NCI-H1105 treated with DMSO at 0.1 percent for 48 hours (cell line): ENCODE measurements around the gene STH.

Experiments
- DNase-seq: peaks from one replicate; lab custom pipeline; 2025; lab: John Stamatoyannopoulos, UW

STH gene

DNA sequence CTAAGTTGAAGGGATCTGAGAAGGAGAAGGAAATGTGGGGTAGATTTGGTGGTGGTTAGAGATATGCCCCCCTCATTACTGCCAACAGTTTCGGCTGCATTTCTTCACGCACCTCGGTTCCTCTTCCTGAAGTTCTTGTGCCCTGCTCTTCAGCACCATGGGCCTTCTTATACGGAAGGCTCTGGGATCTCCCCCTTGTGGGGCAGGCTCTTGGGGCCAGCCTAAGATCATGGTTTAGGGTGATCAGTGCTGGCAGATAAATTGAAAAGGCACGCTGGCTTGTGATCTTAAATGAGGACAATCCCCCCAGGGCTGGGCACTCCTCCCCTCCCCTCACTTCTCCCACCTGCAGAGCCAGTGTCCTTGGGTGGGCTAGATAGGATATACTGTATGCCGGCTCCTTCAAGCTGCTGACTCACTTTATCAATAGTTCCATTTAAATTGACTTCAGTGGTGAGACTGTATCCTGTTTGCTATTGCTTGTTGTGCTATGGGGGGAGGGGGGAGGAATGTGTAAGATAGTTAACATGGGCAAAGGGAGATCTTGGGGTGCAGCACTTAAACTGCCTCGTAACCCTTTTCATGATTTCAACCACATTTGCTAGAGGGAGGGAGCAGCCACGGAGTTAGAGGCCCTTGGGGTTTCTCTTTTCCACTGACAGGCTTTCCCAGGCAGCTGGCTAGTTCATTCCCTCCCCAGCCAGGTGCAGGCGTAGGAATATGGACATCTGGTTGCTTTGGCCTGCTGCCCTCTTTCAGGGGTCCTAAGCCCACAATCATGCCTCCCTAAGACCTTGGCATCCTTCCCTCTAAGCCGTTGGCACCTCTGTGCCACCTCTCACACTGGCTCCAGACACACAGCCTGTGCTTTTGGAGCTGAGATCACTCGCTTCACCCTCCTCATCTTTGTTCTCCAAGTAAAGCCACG is 28.3 kb downstream of the STH start:
- DNase-seq, result peak; percentile 41

GRCh38 chr17:46027976-46028325 is 28.9 kb downstream of the STH start:
- DNase-seq, result no peak

DNA sequence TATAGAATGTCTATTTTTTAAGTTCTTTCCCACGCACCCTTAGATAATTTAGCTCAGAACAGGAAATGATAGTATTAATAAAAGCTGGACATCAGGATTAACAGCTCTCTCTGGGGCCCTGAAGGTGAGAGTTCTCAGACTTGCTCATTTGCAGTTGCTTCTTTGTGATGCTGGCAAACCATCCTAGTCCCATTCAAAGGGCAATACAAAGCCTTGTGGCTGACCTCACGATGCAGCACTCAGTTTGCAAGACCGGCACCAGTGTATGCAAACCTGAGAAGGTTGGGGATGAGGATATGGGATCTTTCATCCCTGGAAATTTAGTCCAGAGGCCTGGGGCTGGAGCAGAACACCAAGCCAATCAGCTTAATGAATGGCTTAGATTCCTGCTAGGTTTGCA is 29.3 kb downstream of the STH start:
- DNase-seq, result no peak

DNA sequence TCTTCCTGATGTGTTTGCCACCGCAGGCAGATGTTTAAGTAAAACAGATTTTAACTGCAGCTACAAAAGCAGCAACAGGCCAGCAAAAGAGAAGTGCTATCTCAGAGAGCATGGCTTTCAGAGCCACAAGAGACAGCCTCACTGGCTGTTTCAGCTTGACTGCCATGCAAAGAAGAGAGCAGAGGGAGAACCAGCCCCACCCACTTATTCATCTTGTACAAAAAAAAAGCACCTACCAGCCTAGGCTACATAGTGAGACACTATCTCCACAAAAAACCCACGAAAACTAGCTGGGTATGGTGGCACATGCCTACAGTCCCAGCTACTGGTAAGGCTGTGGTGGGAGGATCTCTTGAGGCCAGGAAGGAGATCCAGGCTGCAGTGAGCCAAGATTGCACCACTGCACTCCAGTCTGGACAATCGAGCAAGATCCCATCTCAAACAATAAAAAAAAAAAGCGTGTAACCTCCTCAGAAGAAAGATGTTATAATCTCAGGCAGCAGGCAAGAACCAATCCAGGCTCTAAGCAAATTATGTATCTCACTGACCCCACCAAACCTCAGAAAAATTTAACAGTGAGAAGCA is 30.0 kb downstream of the STH start:
- DNase-seq, result no peak

DNA sequence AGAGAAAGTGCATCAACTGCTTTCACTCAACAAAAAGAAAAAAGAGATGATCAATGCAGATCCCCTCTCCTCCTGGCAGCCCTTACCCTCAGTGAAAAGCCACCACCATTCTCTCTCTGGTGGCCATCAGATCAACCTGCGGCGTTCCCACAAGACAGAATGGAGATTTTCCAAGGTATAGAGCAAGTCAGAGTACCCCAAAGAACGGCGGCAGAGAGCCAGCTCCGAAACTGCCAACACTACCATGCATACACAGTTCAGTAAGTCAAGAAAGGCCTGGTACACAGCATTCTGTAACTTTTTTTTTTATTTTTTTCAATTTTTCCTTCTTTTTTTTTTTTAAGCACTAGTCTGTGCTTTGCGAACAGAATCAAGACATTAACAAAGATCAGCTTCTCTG is 30.6 kb downstream of the STH start:
- DNase-seq, result no peak

GRCh38 chr17:46030752-46031151 is 31.7 kb downstream of the STH start:
- no peak for DNase-seq

- DNase-seq, result no peak
Measured at GRCh38 chr17:46031440-46031839, 32.4 kb downstream of the STH start.

- no peak for DNase-seq
Measured at GRCh38 chr17:46031920-46032319, 32.9 kb downstream of the STH start.

DNA sequence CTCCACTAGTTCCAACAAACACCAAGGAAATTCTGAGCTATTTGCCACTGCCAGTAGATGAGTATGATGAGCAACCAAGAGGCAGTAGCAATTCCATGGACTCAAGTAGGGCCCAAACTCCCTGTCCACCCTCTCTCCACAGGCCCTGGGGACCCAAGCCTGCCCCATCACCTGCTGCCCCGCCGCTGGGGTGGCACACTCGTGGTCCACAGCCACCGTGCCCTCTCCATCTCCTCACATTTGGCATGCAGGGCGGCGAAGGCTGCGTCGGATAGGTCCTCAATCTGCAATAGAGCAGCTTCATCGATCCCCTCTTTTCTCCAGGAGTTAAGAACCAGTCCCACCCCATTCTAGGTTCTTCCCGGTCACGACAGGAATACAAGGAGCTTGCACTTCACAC is 33.9 kb downstream of the STH start:
- DNase-seq, result no peak

- no peak for DNase-seq
Measured at GRCh38 chr17:46033392-46033791, 34.3 kb downstream of the STH start.

GRCh38 chr17:46035112-46035818 is 36.2 kb downstream of the STH start:
- no peak for DNase-seq

- no peak for DNase-seq
Measured at GRCh38 chr17:46036491-46036890, 37.4 kb downstream of the STH start.

DNA sequence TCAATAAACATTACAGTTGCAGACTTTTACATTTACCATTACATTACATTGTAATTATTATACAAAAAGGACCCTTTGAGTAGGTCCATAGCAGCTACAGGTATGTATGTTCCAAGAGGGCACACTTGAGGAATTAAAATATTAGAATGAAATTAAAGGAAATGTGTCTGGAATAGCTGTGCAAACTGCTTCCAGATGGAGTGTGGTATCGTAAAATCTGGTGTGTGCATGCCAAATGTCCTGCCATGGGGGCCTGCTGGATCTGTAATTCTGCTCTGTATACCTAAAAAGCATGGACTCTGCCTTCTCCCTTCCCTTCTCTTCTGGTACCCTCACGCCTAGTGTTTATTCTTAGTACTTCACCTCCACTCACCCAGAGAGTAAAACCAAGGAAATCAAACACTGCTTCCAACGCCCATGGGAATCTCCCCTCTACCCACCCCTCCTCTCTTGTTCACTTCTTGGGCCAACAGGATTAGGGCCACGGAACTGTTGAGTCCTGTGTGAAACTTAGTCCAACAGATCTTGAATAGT is 38.7 kb downstream of the STH start:
- no peak for DNase-seq

GRCh38 chr17:46038414-46038813 is 39.4 kb downstream of the STH start:
- DNase-seq, result no peak

GRCh38 chr17:46038937-46039336 is 39.9 kb downstream of the STH start:
- no peak for DNase-seq

GRCh38 chr17:46039592-46040186 is 40.6 kb downstream of the STH start:
- DNase-seq, result peak; percentile 33

DNA sequence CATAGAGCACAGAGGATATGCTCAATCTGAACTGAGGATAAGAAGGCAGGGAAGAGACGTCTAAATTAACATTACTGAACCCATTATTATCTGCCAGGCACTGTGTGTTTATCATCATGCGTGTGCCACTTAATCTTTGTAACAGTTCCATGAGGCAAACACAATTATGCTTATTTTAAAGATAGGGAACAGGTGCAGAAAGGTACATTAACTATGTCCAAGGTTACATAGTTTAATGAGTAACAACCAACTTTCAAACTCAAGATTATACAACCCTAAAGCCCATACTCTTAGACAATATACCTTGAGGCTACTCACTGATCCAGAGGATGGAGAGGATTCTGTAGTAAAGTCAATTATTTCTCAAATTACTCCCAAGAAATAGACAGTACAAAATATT is 43.2 kb downstream of the STH start:
- no peak for DNase-seq

DNA sequence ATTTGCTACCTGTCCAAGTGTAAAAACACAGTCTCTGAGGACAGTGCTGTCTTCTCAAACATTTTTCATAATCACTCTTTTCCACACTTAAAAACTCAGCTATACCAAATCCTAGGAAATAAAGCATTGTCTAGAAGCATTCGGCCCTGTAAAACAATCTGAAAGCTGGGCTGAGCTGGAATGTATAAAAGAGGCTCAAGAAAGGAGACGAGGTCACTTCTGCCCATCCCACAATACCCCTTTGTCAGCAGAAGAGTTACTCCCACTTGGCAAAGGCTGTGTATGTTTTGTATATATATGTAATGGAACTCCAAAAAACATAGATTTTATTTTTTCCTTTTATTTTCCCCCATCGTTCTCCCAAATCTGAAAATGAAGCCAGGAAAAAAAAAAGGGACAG is 43.9 kb downstream of the STH start:
- DNase-seq, result no peak

- DNase-seq, result no peak
Measured at GRCh38 chr17:46043606-46044005, 44.6 kb downstream of the STH start.

DNA sequence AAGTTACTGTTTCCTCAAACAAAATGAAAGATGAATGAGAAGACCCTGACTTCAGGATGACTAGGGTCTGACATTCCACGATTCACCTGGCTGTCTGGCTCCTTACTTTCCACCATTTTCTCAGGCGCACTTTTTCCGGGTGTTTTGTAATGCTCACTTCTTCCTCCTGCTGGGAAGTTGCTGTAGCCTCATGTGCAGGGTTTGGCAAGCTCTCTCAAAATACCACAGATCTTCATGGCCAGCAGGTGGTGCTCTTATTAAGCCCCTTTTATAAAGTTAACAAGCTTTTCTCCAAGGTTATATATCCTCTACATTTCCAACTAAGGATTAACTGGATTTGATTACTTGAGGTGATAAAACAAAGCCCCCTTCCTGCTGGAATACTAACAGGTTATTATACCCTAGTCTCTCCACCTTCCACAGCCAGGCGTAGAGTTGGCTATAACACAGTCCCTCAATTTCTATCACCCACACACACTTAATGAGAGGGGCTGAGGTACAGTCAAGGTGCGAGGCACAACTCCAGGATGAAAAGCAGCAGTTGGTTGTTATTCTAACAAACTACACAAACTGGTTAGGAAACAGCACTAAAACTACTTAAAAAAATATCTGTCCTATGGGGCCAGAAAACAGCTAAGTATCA is 45.4 kb downstream of the STH start:
- peak; percentile 77 for DNase-seq

GRCh38 chr17:46044989-46045388 is 45.9 kb downstream of the STH start:
- DNase-seq, result no peak

GRCh38 chr17:46045639-46046038 is 46.6 kb downstream of the STH start:
- no peak for DNase-seq
